A549 treated with AZD2906 at 1 μM for 4 hours (cell line): ENCODE results near the gene MYL12A. TPM values are rescaled to one million over a fixed set of nuclear protein-coding genes. Genes with fewer than 3 reads are reported as not detected.

Source experiments
- total RNA-seq: library from RNA; stranded (reverse); fragments of 200-300 nt; extraction: Qiagen RNA extraction; gene quantifications from 5 replicates; pipeline ENCODE4 v1.2.3, GENCODE V29; 2022

The MYL12A gene
- 283 to 348 TPM (median 319 TPM) in 5 replicates for total RNA-seq

GRCh38 chr18:3247240-3248061 lies at the start of gene MYL12A:
Gene MYL12A (plus strand): TSS chr18:3247801. CDS start chr18:3253248, 5,447 bp downstream.

DNA sequence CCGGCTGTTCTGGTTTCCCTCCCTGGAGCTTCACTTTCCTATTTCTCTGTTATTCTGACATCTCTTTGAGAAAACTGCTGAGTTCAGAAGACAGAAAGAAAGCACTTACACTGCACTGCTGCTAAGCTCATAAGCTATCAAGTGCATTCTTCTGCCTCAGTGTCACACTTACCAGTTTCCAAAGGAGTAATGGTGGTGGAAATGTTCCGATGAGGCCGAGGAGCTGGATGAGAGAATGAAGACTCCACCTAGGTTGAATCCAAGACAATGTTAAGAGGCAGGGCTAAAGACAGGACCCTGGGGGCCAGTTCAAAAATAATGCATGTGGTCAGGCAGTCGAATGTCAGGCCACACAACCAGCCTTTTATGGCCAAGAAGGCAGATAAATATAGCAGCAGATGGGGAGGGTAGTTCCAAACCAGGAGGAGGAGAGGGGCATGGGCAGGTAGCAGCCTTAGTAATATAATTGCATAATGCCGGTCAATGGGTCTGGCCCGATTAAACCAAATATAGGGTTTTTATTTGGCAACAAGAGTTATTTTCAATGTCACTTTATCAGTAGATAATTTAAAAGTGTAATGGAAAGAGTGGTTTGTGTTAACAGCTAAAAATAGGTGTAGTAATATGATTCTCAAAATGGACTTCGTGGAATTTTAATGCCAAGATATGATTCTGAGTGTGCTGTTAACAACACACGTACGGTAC lies 27.8 kb upstream of the MYL12A start, which contains the start of gene MYOM1:
Gene MYOM1, minus strand, starts transcription at position 338 of the 705 bp plus-strand sequence. CDS start 4,745 bp downstream, outside the sequence.

GRCh38 chr18:3261373-3262233 lies 14.0 kb downstream of the MYL12A start, which contains the start of gene MYL12B:
Gene MYL12B (plus strand): TSS chr18:3262133. CDS start chr18:3272899, 10,766 bp downstream.

Other genes starting within 250 kb of the MYL12A start
- 17.1 to 19.6 TPM (median 19.0 TPM) in 5 replicates for gene LPIN2, start 234.7 kb upstream of the MYL12A start, total RNA-seq
- 0.10 to 0.32 TPM (median 0.13 TPM) in 5 replicates for gene MYOM1, start 27.8 kb upstream of the MYL12A start, total RNA-seq
- 374 to 398 TPM (median 388 TPM) in 5 replicates for gene MYL12B, start 14.3 kb downstream of the MYL12A start, total RNA-seq
- 63.2 to 97.3 TPM (median 85.7 TPM) in 5 replicates for gene TGIF1, start 202.4 kb downstream of the MYL12A start, total RNA-seq